ENCODE data around the gene ZNF688. TPM values are rescaled to one million over a fixed set of nuclear protein-coding genes. Genes with fewer than 3 reads are reported as not detected.

The ZNF688 gene
- total and polyA plus RNA-seq, 10 donors, result 10.7 to 43.5 (median 24.8) TPM

- TF ChIP-seq CTCF (IDR thresholded peaks at IDR 0.05 in 8 of 11, conservative IDR thresholded peaks at IDR 0.05 in 3 of 11) (peak in 6 of 11 experiments; percentile 12 to 31 (median 24)), POLR2A (IDR thresholded peaks at IDR 0.05) (peak in 2 of 3 donors; percentile 23 to 42), POLR2AphosphoS5 (IDR thresholded peaks at IDR 0.05) (peak; percentile 80 to 89 (median 86))
- Histone ChIP-seq H3K27me3 (replicated peaks in 1 of 7) (peaks cover 0 to 4% (median 0%) of the 10 kb centered on the region in 7 donors), H3K9me3 (no peaks in the 10 kb centered on the region), H3K4me3 (peak within 1 kb of the TSS; percentile 68 to 97 (median 80)), H3K36me3 (peaks cover 0 to 35% (median 23%) of the 10 kb centered on the region in 6 donors), H3K4me1 (peaks cover 17 to 90% (median 51%) of the 10 kb centered on the region in 6 donors), H3K27ac (peak within 1 kb of the TSS; percentile 96 to 99 (median 98))
- 0 to 1% (median 0%) methylated on average over 24 to 74 of the region's 74 CpGs for WGBS, 5 donors
- intact Hi-C loops (cut with DNase I; ENCODE audit: low total_unique reads), result no loop called here
- peak; percentile 99 for DNase-seq
Observed at GRCh38 chr16:30557957-30558788, 13.3 kb downstream of the ZNF688 start, which contains the start of gene ZNF764. TSS of gene ZNF764 (minus strand) at chr16:30558374. CDS start at chr16:30558182, 192 bp downstream.

- no peaks in the 10 kb centered on the region for H3K9me3 ChIP-seq
- no peak for TF ChIP-seq POLR2A (IDR thresholded peaks at IDR 0.05)
- no peak for TF ChIP-seq POLR2AphosphoS5 (IDR thresholded peaks at IDR 0.05)
- TF ChIP-seq CTCF (IDR thresholded peaks at IDR 0.05 in 8 of 11, conservative IDR thresholded peaks at IDR 0.05 in 3 of 11), result peak in 1 of 11 experiments; percentile 14
- intact Hi-C loops (cut with DNase I; ENCODE audit: low total_unique reads), result no loop called here
- peaks cover 0 to 4% (median 0%) of the 10 kb centered on the region in 7 donors for H3K27me3 ChIP-seq (replicated peaks in 1 of 7)
- peak overlapping the region; percentile 96 to 99 (median 98) for H3K27ac ChIP-seq
- DNase-seq, result no peak
- H3K36me3 ChIP-seq, result peaks cover 0 to 40% (median 23%) of the 10 kb centered on the region in 6 donors
- H3K4me1 ChIP-seq, result peaks cover 21 to 95% (median 54%) of the 10 kb centered on the region in 6 donors
- peak overlapping the region; percentile 68 to 97 (median 80) for H3K4me3 ChIP-seq
- WGBS, 5 donors, result 0 to 1% (median 0%) methylated on average over 14 to 17 of the region's 17 CpGs
Observed at GRCh38 chr16:30557707-30557956, 13.9 kb downstream of the ZNF688 start.

GRCh38 chr16:30556125-30556473, 15.4 kb downstream of the ZNF688 start:
- Histone ChIP-seq H3K27ac (no peak overlapping the region), H3K27me3 (replicated peaks in 1 of 7) (peaks cover 0 to under 1% (median 0%) of the 10 kb centered on the region in 7 donors), H3K4me1 (peaks cover 18 to 95% (median 61%) of the 10 kb centered on the region in 6 donors), H3K36me3 (peaks cover 0 to 44% (median 23%) of the 10 kb centered on the region in 6 donors), H3K4me3 (no peak overlapping the region), H3K9me3 (no peaks in the 10 kb centered on the region)
- intact Hi-C loops (cut with DNase I; ENCODE audit: low total_unique reads), result no loop called here
- TF ChIP-seq CTCF (IDR thresholded peaks at IDR 0.05 in 8 of 11, conservative IDR thresholded peaks at IDR 0.05 in 3 of 11), result no peak
- TF ChIP-seq POLR2AphosphoS5 (IDR thresholded peaks at IDR 0.05), result no peak
- TF ChIP-seq POLR2A (IDR thresholded peaks at IDR 0.05), result no peak
- 83 to 90% (median 86%) methylated on average over 10 of the region's 10 CpGs for WGBS, 5 donors
- DNase-seq, result no peak

Measured in spleen (tissue), 11 donors.